ENCODE results near the gene OXCT1. TPM values are rescaled to one million over a fixed set of nuclear protein-coding genes. Genes with fewer than 3 reads are reported as not detected.
A peak's percentile ranks its signal among the peaks of the same experiment; 100 is the strongest.

OXCT1 gene
- total RNA-seq, 1 donor from 2014 or later, result 44.6 TPM

DNA sequence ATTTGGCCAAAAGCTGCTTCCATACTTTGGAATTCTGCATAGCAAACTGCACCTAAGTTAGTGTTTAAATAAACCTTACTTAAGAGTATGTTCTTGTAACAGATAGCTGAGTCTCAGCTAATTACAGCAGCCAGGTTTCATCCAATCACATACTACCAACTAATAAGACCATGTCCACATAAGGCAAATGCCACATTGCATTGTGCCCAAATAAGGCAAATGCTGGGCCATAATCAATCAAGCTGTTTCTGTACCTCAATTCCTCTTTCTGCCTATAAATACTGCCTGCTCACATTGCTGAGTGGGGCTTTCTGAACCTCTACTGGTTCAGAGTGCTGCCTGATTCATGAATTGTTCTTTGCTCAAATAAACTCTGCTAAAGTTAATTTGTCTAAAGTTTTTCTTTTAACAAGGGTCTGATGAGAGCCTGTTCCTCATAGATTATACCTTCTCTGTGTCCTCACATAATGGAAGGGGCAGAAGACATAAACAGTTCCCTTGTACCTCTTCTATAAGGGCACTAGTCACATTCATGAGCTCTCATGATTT lies 4.4 kb upstream of the OXCT1 start:
- no peak for TF ChIP-seq CTCF (IDR thresholded peaks at IDR 0.05)
- no peak for DNase-seq (ENCODE audit: low spot score)
- Mint-ChIP-seq H3K27me3 (ENCODE audit: low read depth) (peaks cover 7% of the 10 kb centered on the region), H3K36me3 (ENCODE audit: low read depth) (no peaks in the 10 kb centered on the region), H3K4me1 (ENCODE audit: low read depth) (peaks cover 26% of the 10 kb centered on the region), H3K9me3 (ENCODE audit: low read depth) (peaks cover 2% of the 10 kb centered on the region), H3K27ac (ENCODE audit: unreplicated experiment) (no peak overlapping the region), H3K4me3 (ENCODE audit: unreplicated experiment) (no peak overlapping the region)

- Mint-ChIP-seq H3K9me3 (ENCODE audit: low read depth) (peaks cover 2% of the 10 kb centered on the region), H3K4me3 (ENCODE audit: unreplicated experiment) (peak overlapping the region; percentile 19), H3K36me3 (ENCODE audit: low read depth) (no peaks in the 10 kb centered on the region), H3K27me3 (ENCODE audit: low read depth) (peaks cover 2% of the 10 kb centered on the region), H3K27ac (ENCODE audit: unreplicated experiment) (peak overlapping the region; percentile 91), H3K4me1 (ENCODE audit: low read depth) (peaks cover 37% of the 10 kb centered on the region)
- no peak for TF ChIP-seq CTCF (IDR thresholded peaks at IDR 0.05)
- DNase-seq (ENCODE audit: low spot score), result no peak
Observed at GRCh38 chr5:41871852-41872251, 1.6 kb upstream of the OXCT1 start.

DNA sequence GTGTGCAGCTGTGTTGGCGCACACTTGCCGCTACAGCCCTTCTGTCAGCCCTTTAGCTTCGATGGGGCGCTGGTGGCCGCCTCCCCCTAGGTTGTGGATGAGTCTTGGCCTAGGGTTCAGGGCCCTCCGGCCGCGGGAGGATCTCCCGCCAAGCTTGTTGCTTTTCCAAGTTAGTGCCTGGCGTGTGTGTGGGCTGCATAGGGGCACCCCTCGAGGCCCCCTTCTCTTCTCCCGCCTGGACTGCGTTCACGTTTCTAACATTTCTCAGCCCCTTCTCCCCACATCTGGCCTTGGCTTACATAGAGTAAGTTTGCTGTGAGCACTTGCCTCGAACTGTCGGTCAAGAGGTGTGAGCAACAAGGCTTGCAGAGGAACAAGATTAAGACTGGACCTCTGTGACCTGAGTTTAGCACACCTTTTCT lies 413 bp upstream of the OXCT1 start:
- no peak for DNase-seq (ENCODE audit: low spot score)
- peak overlapping the region; percentile 88 for H3K4me3 Mint-ChIP-seq (ENCODE audit: unreplicated experiment)
- H3K4me1 Mint-ChIP-seq (ENCODE audit: low read depth), result peaks cover 36% of the 10 kb centered on the region
- H3K27ac Mint-ChIP-seq (ENCODE audit: unreplicated experiment), result peak overlapping the region; percentile 91
- no peaks in the 10 kb centered on the region for H3K27me3 Mint-ChIP-seq (ENCODE audit: low read depth)
- H3K9me3 Mint-ChIP-seq (ENCODE audit: low read depth), result peaks cover 2% of the 10 kb centered on the region
- TF ChIP-seq CTCF (IDR thresholded peaks at IDR 0.05), result no peak
- no peaks in the 10 kb centered on the region for H3K36me3 Mint-ChIP-seq (ENCODE audit: low read depth)

- H3K4me3 Mint-ChIP-seq (ENCODE audit: unreplicated experiment), result peak overlapping the region; percentile 88
- H3K36me3 Mint-ChIP-seq (ENCODE audit: low read depth), result no peaks in the 10 kb centered on the region
- H3K27ac Mint-ChIP-seq (ENCODE audit: unreplicated experiment), result peak overlapping the region; percentile 91
- no peak for TF ChIP-seq CTCF (IDR thresholded peaks at IDR 0.05)
- DNase-seq (ENCODE audit: low spot score), result peak; percentile 89
- no peaks in the 10 kb centered on the region for H3K9me3 Mint-ChIP-seq (ENCODE audit: low read depth)
- H3K27me3 Mint-ChIP-seq (ENCODE audit: low read depth), result no peaks in the 10 kb centered on the region
- peaks cover 41% of the 10 kb centered on the region for H3K4me1 Mint-ChIP-seq (ENCODE audit: low read depth)
Observed at GRCh38 chr5:41869151-41869723, 988 bp downstream of the OXCT1 start.

GRCh38 chr5:41863871-41864486 lies 6.2 kb downstream of the OXCT1 start:
- DNase-seq (ENCODE audit: low spot score), result no peak
- Mint-ChIP-seq H3K36me3 (ENCODE audit: low read depth) (peaks cover 9% of the 10 kb centered on the region), H3K27ac (ENCODE audit: unreplicated experiment) (no peak overlapping the region), H3K4me3 (ENCODE audit: unreplicated experiment) (no peak overlapping the region), H3K27me3 (ENCODE audit: low read depth) (no peaks in the 10 kb centered on the region), H3K9me3 (ENCODE audit: low read depth) (no peaks in the 10 kb centered on the region), H3K4me1 (ENCODE audit: low read depth) (peaks cover 29% of the 10 kb centered on the region)
- no peak for TF ChIP-seq CTCF (IDR thresholded peaks at IDR 0.05)

Data from chondrocyte (in vitro differentiated cells).